ENCODE results near the gene ZNF70.

ZNF70 gene

GRCh38 chr22:23750714-23751440, at the start of gene ZNF70:
ZNF70 (minus strand) TSS chr22:23751112; CDS start chr22:23745140, 5,972 bp downstream.
- DNase-seq = peak; percentile 91 to 94

GRCh38 chr22:23796461-23796860, 45.5 kb upstream of the ZNF70 start:
- DNase-seq = no peak
- no peak for TF ChIP-seq POLR2A (IDR thresholded peaks at IDR 0.05; ENCODE audit: low read length)
- no peak for TF ChIP-seq GATA1 (IDR thresholded peaks at IDR 0.05; ENCODE audit: low read depth, low read length)

More at GRCh38 chr22:23750714-23751440, at the start of gene ZNF70:
- TF ChIP-seq POLR2A (IDR thresholded peaks at IDR 0.05; ENCODE audit: low read length) (peak; percentile 76), GATA1 (IDR thresholded peaks at IDR 0.05; ENCODE audit: low read depth, low read length) (no peak)

GRCh38 chr22:23793326-23793725, 42.4 kb upstream of the ZNF70 start:
- TF ChIP-seq GATA1 (IDR thresholded peaks at IDR 0.05; ENCODE audit: low read depth, low read length) (no peak), POLR2A (IDR thresholded peaks at IDR 0.05; ENCODE audit: low read length) (no peak)
- DNase-seq = no peak

- TF ChIP-seq GATA1 (IDR thresholded peaks at IDR 0.05; ENCODE audit: low read depth, low read length) = no peak
- TF ChIP-seq POLR2A (IDR thresholded peaks at IDR 0.05; ENCODE audit: low read length) = no peak
- no peak for DNase-seq
These were observed 41.1 kb upstream of the ZNF70 start for GRCh38 chr22:23791738-23792645.

GRCh38 chr22:23790819-23791737, 40.2 kb upstream of the ZNF70 start:
- no peak for DNase-seq
- TF ChIP-seq GATA1 (IDR thresholded peaks at IDR 0.05; ENCODE audit: low read depth, low read length) (no peak), POLR2A (IDR thresholded peaks at IDR 0.05; ENCODE audit: low read length) (no peak)

- TF ChIP-seq POLR2A (IDR thresholded peaks at IDR 0.05; ENCODE audit: low read length) = no peak
- TF ChIP-seq GATA1 (IDR thresholded peaks at IDR 0.05; ENCODE audit: low read depth, low read length) = no peak
- no peak for DNase-seq
These were observed 38.7 kb upstream of the ZNF70 start for GRCh38 chr22:23789638-23790037.

- TF ChIP-seq GATA1 (IDR thresholded peaks at IDR 0.05; ENCODE audit: low read depth, low read length) = no peak
- TF ChIP-seq POLR2A (IDR thresholded peaks at IDR 0.05; ENCODE audit: low read length) = no peak
- no peak for DNase-seq
These were observed 38.2 kb upstream of the ZNF70 start for GRCh38 chr22:23789121-23789520.

GRCh38 chr22:23787910-23788309, 37.0 kb upstream of the ZNF70 start:
- no peak for DNase-seq
- no peak for TF ChIP-seq POLR2A (IDR thresholded peaks at IDR 0.05; ENCODE audit: low read length)
- TF ChIP-seq GATA1 (IDR thresholded peaks at IDR 0.05; ENCODE audit: low read depth, low read length) = no peak

- DNase-seq = no peak
- no peak for TF ChIP-seq POLR2A (IDR thresholded peaks at IDR 0.05; ENCODE audit: low read length)
- no peak for TF ChIP-seq GATA1 (IDR thresholded peaks at IDR 0.05; ENCODE audit: low read depth, low read length)
These were observed 36.6 kb upstream of the ZNF70 start for GRCh38 chr22:23787600-23787896.

- peak; percentile 92 to 94 for DNase-seq
- TF ChIP-seq POLR2A (IDR thresholded peaks at IDR 0.05; ENCODE audit: low read length) = peak; percentile 72
- no peak for TF ChIP-seq GATA1 (IDR thresholded peaks at IDR 0.05; ENCODE audit: low read depth, low read length)
These were observed 36.1 kb upstream of the ZNF70 start, which contains the start of gene SMARCB1 for GRCh38 chr22:23786752-23787599. SMARCB1 (plus strand) TSS chr22:23786966; CDS start chr22:23787170, 204 bp downstream.

- no peak for DNase-seq
- no peak for TF ChIP-seq POLR2A (IDR thresholded peaks at IDR 0.05; ENCODE audit: low read length)
- no peak for TF ChIP-seq GATA1 (IDR thresholded peaks at IDR 0.05; ENCODE audit: low read depth, low read length)
These were observed 35.4 kb upstream of the ZNF70 start for GRCh38 chr22:23786261-23786710.

GRCh38 chr22:23784215-23784732, 33.4 kb upstream of the ZNF70 start:
- no peak for TF ChIP-seq GATA1 (IDR thresholded peaks at IDR 0.05; ENCODE audit: low read depth, low read length)
- TF ChIP-seq POLR2A (IDR thresholded peaks at IDR 0.05; ENCODE audit: low read length) = no peak
- DNase-seq = no peak

Measured in erythroblast (primary cell).